HG03442 (cell line): Measurements from ENCODE around the gene SLC6A9.

Experiments
- ATAC-seq: cut with Tn5 transposase; IDR thresholded peaks from one replicate; pipeline ENCODE4 v1.9.1; 2021; ENCODE audit warnings: mild to moderate bottlenecking, moderate library complexity; ENCODE audit not compliant: unreplicated experiment

Gene SLC6A9

DNA sequence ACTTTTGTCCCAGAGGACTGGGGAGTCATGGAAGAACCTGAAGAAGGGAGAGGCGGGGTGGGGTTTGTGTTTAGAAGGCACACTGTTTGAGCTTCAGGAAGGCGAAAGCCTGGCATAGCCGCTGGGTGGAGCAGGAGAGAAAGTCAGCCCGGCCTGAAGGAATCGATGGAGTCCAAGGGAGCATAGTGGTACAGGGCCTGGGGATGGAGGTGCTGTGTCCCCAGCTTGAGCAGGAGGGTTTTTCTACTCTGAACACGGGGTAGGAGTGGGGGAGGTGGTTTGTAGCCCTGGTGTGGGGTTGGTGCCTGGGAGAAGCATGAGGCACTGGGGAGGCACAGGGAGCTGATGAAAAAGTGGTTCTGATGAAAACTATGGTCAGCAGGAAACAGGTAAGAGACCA lies 44.5 kb downstream of the SLC6A9 start:
- no peak for ATAC-seq

DNA sequence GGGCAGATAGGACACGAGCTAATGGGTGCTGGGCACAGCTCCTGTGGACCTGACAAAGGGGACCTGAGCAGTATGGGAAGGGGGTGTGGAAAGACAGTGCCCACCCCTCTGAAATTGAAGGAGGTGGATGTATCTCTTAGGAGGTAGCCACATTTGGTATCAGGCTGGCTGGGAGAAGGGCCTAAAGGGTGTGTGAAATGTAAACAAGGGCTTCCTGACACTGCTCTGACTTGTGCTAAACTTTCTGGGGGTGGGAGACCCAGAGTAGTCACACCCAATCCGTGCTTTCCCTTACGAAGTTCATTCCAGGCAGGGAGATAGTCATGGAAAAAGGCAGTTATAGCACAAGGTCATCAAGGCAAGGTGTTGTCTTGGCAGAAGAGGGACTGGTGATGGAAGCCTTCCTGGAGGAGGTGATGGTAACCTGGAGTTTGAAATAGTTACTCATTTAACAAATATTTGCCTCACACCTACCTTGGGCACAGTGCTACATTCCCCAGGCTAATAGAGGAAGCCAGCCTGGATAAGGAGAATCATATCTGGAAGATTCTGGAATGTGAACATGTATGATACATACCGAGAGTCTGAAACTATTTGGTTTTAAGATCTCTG lies 45.2 kb downstream of the SLC6A9 start:
- no peak for ATAC-seq

DNA sequence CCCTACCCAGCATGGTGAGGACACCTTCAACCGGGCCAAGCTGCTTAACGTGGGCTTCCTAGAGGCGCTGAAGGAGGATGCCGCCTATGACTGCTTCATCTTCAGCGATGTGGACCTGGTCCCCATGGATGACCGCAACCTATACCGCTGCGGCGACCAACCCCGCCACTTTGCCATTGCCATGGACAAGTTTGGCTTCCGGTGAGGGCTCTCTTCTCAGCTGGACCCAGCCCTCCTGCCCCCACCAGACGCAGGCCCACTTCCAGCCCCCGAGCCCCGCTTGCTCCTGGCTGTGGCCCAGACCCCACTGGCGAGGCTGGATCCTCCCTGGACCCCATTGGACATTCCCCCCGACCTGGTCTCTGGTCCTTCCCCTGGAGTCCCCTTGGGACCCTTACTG lies 46.4 kb downstream of the SLC6A9 start:
- no peak for ATAC-seq

DNA sequence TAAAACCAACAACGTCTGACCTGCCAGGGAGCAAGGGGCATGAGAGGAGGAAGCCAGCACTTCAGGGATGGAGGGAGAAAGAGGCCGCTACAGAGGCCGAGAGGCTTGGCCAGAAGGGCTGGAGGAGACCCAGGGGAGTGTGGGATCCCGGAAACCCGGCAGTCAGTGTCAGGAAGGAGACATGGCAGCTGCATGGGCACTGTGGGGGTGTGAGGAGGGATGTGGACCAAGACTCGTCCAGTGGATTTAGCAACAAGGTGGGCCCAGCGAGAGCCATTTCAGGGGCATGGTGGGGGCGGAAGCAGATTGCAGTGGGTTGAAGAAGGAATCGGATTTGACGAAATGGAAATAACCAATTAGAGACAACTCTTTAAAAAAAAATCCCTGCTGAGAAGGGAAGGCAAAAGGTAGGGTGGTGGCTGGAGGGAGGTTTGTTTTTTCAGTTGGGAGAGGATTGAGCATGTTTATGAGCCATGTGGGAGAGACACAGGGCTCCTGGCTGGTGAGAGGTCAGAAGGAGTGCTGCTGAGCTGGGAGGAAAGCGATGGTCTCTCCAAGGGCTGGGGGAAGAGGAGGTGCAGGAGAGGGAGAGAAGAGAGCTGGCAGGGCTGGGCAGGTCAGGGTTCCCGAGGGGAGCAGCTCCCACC lies 47.9 kb downstream of the SLC6A9 start:
- no peak for ATAC-seq

DNA sequence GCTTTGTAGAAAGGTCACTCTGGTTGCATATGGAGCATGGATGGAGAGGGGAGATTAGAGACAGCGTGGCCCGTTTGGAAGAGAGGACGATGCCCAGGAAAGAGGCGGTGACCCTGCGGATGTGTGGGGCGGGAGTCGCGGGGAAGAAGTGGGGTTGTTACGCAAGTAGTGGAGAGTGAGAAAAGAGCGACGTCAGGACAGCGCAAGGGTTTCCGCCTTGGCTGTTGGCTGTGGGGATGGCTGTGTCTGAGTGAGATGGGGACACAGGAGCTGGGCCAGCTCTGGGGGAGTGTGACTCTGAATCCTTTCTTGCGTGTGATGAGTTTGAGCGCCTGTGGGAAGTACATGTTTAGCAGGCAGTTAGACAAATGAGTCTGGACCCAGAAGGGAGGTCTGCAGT lies 48.5 kb downstream of the SLC6A9 start:
- no peak for ATAC-seq

DNA sequence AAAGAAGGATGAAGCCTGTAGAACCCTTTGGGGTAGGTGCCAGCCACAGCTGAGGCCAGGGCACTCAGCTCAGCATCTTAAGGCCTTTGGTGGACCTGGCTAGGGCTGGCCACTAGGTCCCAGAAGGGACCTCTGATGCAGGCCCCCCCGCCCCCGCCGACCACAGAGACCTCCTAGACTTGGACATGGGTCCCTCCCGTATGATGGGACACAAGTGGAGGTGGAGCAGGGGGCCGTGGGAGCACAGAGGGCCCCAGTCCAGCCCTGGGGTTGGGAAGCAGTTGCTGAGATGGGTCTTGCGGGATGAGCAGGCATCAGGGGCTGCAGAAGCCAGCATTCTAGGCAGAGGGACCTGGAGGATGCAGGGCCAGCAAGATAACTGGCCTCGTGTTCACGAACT lies 49.0 kb downstream of the SLC6A9 start:
- ATAC-seq, result no peak

DNA sequence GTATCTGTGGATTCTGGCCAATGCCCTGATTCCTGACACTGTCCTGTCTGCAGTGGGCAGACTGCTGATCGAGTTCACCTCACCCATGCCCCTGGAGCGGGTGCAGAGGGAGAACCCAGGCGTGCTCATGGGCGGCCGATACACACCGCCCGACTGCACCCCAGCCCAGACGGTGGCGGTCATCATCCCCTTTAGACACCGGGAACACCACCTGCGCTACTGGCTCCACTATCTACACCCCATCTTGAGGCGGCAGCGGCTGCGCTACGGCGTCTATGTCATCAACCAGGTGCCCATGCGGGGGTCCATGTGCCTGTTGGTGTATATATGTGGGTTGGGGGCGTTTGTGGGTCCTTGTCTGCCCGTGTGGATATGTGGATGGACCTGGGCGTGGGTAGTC lies 49.6 kb downstream of the SLC6A9 start:
- ATAC-seq, result no peak

DNA sequence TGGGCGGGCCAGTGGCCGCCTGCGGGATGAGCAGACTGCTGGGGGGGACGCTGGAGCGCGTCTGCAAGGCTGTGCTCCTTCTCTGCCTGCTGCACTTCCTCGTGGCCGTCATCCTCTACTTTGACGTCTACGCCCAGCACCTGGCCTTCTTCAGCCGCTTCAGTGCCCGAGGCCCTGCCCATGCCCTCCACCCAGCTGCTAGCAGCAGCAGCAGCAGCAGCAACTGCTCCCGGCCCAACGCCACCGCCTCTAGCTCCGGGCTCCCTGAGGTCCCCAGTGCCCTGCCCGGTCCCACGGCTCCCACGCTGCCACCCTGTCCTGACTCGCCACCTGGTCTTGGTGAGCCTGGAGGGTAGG lies 50.1 kb downstream of the SLC6A9 start:
- ATAC-seq, result no peak

DNA sequence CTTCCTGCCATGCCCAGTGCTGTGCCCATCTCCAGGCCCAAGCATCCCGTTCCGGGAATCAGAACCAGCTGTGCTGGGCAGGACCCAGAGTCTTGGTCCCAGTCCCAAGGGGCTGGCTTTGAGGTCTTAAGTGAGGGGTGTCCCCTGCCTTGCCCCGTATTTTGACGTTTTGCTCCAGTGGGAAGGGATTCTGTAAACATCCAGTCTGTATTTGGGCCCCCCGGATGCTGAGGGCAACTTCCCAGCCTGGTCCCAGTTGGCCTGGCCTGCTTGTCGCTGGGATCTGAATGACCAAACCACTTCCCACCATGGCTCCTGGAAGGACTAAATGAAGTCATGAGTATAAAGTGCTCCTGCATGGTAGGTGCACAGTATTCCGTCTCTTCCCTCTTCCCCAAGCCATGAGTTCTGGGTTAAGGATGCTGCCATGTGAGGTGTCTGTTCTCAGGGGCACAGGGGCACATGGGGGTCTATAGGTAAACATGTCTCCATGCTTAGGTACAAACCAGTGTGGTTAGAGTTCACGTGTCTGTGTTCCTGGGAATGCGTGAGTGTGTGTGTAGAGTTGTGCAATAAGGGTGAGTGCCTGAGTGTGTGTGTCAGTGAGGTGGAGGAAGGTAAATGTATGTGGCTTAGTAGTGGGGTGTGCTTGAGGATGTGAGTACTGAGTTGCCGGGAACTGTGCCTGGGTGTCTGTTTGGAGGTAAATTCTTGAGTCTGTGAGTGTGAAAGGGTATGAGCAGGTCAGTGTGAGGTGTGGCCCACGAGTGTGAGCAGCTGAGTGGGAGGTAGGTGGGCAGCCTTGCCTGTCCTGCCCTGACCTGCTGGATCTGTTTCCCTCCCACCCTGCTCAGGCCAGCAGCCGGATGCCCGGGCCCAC lies 50.8 kb downstream of the SLC6A9 start:
- ATAC-seq, result no peak

DNA sequence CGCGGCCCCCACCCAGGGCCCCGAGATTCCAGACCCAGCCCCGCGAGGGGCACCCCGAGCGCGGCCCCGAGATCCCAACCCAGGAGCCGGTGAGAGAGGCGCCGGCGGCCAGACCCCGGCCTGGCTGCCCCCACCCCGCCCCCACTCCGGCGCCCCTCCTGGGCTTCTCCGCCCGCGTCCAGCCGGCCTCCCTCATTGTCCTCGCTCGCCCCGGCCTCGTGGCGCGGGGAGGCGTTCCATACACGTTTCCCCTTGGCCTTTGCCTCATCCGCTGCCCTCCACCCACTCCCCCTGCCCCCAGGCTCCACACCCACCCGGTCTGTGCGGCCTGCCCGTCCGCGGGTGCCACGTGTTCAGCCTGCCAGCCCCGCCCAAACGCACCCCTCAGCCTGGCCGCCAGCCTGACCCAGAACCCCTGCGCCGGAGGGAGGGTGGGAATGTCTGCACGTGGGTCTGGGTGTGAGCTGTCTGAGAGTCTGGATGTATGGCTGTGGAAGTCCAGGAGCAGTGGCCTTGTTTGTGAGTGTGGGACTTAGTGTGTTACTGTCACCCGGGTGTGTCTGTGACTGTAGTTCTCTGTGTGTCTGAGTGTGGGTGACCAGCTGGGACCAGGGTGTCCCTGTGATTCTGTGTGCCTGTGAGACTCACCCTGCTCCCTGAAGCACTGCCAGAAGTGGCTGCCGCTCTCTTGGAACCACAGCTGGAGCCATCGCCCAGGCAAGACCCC lies 51.6 kb downstream of the SLC6A9 start:
- ATAC-seq, result no peak

DNA sequence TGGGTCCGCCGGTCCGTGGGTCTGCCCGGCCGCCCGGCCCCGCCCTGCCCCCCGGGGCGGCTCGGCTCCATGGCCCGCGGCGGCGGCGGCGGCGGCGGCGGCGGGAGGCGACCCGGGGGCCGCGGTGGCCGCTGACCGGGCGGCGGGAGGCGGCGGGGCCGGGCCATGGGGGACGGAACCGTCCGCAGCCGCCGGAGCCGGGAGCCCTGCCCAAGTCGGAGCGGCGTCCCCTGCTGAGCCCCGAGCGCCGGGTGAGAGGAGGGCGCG lies 52.1 kb downstream of the SLC6A9 start:
- no peak for ATAC-seq

DNA sequence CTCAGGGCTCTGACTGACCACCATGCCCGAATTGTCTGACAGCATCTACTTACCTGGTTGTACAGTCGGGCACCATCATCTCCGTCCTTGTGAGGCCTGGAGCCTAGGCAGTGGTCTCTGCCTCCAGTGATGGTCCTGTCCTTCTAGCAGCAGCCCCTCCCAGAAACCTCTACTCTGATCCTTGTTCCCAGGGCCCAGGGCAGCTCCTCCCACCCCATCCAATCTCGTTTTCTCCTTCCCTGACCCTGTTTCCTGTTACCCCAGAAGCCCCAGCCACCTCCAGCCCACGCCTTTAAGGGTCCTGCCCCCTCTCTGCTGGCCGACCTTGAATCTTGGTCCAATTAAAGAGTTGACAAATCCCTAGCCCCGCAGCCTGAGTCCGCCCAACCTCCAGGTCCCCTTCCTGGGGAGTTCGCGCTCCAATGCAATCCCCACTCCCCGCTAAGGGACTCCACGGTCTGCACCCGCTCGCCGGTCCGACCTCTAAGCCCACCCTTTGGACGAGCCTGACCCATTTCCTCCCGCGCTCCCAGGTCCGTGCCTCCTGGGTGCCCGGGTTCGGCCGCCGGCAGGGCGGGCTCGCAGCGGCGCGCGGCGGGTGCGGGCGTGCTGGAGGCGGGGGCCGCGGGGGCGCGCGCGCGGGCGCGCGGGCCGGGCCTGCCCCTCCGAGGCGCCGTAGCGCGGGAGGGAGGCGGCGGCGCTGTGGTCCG lies 52.6 kb downstream of the SLC6A9 start, which contains the start of gene B4GALT2:
Gene B4GALT2 (plus strand): TSS at position 660 of the 710 bp plus-strand sequence. CDS start 1,951 bp downstream, outside the sequence.
- no peak for ATAC-seq

DNA sequence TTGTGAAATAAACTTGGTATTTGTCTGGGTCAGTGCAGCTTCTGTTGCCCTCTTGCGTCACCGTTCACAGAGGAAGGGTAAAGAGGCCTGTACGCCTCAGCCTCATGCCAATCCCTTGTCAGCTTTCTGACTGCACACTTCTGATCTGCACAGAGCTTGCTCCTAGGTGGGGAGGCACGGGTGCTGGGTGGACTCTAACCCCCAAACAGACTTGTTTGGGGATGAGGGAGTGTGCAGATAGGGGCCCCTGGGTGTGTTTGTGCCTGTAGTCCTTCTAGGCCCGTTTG lies 53.1 kb downstream of the SLC6A9 start:
- no peak for ATAC-seq

DNA sequence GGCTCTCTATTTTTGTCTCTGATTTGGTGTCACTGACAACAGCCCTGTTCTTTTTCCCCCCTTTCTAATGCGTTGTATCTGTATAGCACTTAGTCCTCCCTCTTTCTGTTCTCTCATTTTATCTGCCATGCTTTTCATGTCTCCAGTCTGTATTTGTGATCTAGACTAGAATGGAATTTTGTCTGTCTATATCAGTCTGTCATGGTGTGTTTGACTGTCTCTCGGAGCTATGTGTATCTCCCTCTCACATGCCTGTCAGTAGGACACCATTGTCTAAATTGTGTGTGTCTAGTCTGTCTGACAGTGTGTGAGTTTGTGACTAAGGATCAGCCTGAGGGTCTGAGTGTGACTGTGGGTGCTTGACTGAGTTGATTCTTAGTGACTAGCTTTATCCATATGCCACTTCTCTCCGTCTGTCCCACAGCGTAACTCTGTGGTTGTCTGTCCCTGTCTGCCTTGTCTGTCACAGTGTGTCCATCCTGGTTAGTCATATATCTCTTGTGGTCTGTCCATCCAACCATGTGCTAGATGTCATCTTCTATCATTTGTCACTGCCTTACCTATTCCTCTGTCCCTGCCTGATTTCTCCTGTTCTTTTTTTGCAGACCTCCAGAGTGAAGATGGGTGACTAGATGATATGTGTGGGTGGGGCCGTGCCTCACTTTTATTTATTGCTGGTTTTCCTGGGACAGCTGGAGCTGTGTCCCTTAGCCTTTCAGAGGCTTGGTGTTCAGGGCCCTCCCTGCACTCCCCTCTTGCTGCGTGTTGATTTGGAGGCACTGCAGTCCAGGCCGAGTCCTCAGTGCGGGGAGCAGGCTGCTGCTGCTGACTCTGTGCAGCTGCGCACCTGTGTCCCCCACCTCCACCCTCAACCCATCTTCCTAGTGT lies 53.6 kb downstream of the SLC6A9 start:
- no peak for ATAC-seq

DNA sequence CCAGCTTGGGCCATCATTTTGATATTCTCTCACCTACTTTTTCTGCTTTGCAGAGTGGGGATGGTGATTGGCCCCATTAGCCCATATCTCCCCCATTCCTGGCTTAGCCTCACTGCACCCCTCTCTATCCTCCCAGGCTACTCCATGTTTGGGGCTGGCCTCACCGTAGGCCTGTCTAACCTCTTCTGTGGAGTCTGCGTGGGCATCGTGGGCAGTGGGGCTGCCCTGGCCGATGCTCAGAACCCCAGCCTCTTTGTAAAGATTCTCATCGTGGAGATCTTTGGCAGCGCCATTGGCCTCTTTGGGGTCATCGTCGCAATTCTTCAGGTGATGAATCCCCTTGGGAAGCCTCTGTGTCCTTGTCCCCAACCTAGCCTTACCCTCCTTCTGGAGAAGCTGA lies 54.4 kb downstream of the SLC6A9 start:
- no peak for ATAC-seq

DNA sequence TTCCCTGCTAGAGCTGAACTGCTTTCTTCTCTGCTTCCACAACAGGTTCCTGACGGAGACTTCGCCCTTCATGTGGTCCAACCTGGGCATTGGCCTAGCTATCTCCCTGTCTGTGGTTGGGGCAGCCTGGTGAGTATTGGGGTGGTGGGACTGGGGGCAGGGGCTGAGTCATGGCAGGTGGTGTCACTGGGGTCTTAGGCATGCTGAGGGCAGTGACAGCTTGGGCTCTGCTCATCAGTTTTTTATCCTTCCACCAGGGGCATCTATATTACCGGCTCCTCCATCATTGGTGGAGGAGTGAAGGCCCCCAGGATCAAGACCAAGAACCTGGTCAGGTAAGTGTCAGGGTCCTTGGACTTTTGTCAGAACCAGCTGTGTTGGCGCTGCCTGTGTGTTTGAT lies 55.2 kb downstream of the SLC6A9 start:
- no peak for ATAC-seq

DNA sequence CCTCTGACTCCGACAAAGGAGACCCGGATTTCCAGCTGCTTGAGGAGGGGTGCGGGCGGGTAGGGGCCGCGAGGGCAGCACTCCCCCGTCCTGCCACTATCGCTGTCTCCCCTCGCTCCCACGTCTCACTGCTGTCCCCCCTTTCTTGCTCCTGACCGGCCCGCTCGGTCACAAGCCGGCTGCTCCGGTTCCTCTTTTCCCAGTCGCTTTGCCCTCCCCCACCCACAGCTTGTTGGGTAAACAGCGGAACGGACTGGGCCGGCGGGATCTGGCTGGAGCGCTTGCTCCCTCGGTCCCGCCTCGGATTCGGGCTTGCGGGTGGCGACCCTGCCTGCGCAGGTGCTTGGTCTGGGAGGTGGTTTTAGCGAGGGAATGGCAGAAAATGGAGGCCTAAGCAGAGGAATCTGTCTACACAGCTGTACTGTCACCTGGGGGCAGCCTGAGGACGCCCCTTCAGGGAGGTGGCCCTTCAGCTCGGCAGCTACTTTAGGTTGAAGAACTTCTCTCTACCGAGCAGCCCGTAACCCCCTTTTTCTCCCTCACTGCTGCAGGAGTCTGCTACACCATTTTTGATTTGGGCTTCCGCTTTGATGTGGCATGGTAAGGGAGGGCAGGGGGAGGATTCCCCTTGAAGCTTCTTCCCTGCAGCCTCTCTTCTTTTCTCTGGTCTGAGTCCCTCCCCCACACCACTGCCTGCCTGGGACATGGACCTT lies 55.9 kb downstream of the SLC6A9 start:
- ATAC-seq, result no peak

DNA sequence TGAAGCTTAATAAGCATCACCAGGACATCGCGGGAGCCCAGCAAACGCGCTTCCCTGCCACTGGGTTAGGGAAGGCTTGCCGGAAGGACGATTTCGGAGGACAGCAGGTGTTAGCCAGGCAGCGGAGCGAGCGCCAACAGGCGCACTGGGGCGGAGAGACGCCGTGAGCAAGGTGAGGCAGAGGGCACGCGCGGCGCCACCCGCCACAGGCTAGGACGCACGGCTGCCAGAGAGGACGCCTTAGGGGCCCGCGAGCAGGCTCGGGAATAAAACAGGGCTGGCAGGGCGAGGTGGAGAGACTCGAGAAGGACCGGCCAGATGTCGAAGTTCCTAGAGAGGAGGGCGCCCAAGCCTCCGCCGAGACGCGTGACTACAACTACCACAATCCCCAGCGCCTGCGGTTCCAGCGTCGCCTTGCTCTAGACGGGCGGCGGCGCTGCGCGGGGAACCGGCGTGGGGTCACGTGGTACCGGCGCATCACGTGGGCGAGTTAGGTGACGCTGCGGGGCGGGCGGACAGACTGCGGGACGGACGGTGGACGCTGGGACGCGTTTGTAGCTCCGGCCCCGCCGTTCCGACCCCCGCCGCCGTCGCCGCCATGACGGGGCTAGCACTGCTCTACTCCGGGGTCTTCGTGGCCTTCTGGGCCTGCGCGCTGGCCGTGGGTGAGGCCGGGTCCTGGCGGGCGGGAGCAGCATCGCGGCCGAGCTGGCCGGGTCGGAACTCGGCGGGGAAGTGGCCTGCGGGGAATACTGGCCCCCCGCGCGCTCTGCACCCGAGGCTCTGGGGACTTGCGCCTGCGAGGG lies 56.6 kb downstream of the SLC6A9 start, which contains the start of gene ATP6V0B:
Gene ATP6V0B (plus strand): TSS at position 518 of the 806 bp plus-strand sequence. CDS start 81 bp downstream, at position 599.
- ATAC-seq, result peak; percentile 61
